ENCODE measurements around the gene BTBD2.

- TF ChIP-seq GATA2 (IDR thresholded peaks at IDR 0.05; ENCODE audit: low read depth, low read length) (no peak), GATA3 (IDR thresholded peaks at IDR 0.05; ENCODE audit: low read depth, low read length) (no peak)
Measured at GRCh38 chr19:2050349-2050990, 35.0 kb upstream of the BTBD2 start.

Data from SH-SY5Y (cell line).